Ectodermal cell (in vitro differentiated cells): ENCODE data around the gene TTC29.
"Not testable (repeated sequence)": the region's sequence is repeated elsewhere in the genome, so short reads cannot be mapped to it uniquely, and the experiment has no call there.

Experiments
- H3K27ac ChIP-seq: 2 replicates; pipeline ENCODE4 v1.7.0; 2013; ENCODE audit warnings: mild to moderate bottlenecking, low read depth, low read length; ENCODE audit not compliant: insufficient read depth, poor library complexity, severe bottlenecking
- H3K27me3 ChIP-seq: 2 replicates; pipeline ENCODE4 v1.7.0; 2013; ENCODE audit warnings: mild to moderate bottlenecking, low read length; ENCODE audit not compliant: insufficient read depth, control insufficient read depth, poor library complexity, severe bottlenecking
- H3K36me3 ChIP-seq: one replicate; pipeline ENCODE4 v1.7.0; 2013; ENCODE audit warnings: low read length; ENCODE audit not compliant: control insufficient read depth, insufficient read depth
- H3K4me1 ChIP-seq: one replicate; pipeline ENCODE4 v1.7.0; 2013; ENCODE audit warnings: low read length; ENCODE audit not compliant: control insufficient read depth, insufficient read depth
- H3K4me3 ChIP-seq: 2 replicates; pipeline ENCODE4 v1.7.0; 2013; ENCODE audit warnings: low read depth, low read length, control low read depth; ENCODE audit not compliant: insufficient read depth
- H3K9me3 ChIP-seq: 2 replicates; pipeline ENCODE4 v1.7.0; 2013; ENCODE audit warnings: mild to moderate bottlenecking, low read length, moderate library complexity; ENCODE audit not compliant: control insufficient read depth
- WGBS, 2 experiments: methylation state at CpG; one replicate each; pipeline ENCODE4 v1.1.7; 2013; ENCODE audit warnings: missing lambda C conversion rate in 2 of 2; 5-methylcytosine and 5-hydroxymethylcytosine counted together

TTC29 gene

GRCh38 chr4:146762016-146762415 is 183.6 kb downstream of the TTC29 start:
- H3K4me3 ChIP-seq, result no peak overlapping the region
- no peaks in the 10 kb centered on the region for H3K9me3 ChIP-seq
- 70 to 83% methylated on average over 1 to 2 of the region's 2 CpGs for whole genome bisulfite sequencing, 2 experiments
- H3K36me3 ChIP-seq, result no peaks in the 10 kb centered on the region
- no peaks in the 10 kb centered on the region for H3K4me1 ChIP-seq
- H3K27ac ChIP-seq, result no peak overlapping the region
- no peaks in the 10 kb centered on the region for H3K27me3 ChIP-seq

GRCh38 chr4:146742416-146742815 is 203.2 kb downstream of the TTC29 start:
- H3K4me1 ChIP-seq, result no peaks in the 10 kb centered on the region
- H3K27ac ChIP-seq, result no peak overlapping the region
- 74 to 86% methylated on average over 1 to 2 of the region's 2 CpGs for WGBS, 2 experiments
- no peaks in the 10 kb centered on the region for H3K36me3 ChIP-seq
- H3K4me3 ChIP-seq, result no peak overlapping the region
- no peaks in the 10 kb centered on the region for H3K9me3 ChIP-seq
- no peaks in the 10 kb centered on the region for H3K27me3 ChIP-seq

GRCh38 chr4:146739182-146739581 is 206.5 kb downstream of the TTC29 start:
- H3K9me3 ChIP-seq, result no peaks in the 10 kb centered on the region
- WGBS, 2 experiments, result 84 to 85% methylated on average over 3 of the region's 3 CpGs
- H3K4me3 ChIP-seq, result no peak overlapping the region
- no peaks in the 10 kb centered on the region for H3K4me1 ChIP-seq
- H3K27ac ChIP-seq, result no peak overlapping the region
- no peaks in the 10 kb centered on the region for H3K36me3 ChIP-seq
- no peaks in the 10 kb centered on the region for H3K27me3 ChIP-seq

DNA sequence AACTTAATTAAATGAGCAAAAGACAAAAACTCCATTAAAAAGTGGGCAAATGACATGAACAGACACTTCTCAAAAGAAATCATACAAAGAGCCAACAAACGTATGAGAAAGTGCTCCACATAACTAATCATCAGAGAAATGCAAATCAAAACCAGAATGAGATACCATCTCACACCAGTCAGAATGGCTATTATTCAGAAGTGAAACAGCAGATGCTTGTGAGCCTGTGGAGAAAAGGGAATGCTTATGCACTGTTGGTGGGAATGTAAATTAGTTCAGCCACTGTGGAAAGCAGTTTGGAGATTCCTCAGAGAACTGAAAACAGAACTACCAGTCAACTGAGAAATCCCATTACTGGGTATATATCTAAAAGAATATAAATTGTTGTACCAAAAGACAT is 222.1 kb downstream of the TTC29 start:
- not testable (repeated sequence) for H3K9me3 ChIP-seq, H3K36me3 ChIP-seq, H3K4me3 ChIP-seq, H3K4me1 ChIP-seq, H3K27me3 ChIP-seq, H3K27ac ChIP-seq
- WGBS, 2 experiments, result 73% methylated on average over 1 of the region's 1 CpG

DNA sequence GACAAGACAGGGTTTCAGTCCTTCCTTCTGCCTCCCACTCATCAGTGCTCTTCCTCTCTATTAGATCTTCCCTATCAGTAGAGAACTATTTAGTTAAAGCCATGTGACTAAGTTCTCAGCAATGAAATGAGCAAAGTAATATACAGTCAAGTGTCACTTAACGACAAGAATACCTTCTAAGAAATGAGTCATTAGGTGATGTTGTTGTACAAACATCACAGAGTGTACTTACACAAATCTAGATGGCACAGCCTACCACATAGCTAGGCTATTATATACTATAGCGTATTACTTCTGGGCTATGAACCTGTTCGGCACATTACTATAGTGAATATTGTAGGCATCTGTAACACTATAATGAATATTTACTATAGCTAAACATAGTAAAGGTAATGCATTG is 235.7 kb downstream of the TTC29 start:
- no peak overlapping the region for H3K4me3 ChIP-seq
- 83 to 100% methylated on average over 1 of the region's 3 CpGs for WGBS, 2 experiments
- H3K27me3 ChIP-seq, result no peaks in the 10 kb centered on the region
- H3K9me3 ChIP-seq, result no peaks in the 10 kb centered on the region
- H3K4me1 ChIP-seq, result no peaks in the 10 kb centered on the region
- H3K27ac ChIP-seq, result no peak overlapping the region
- no peaks in the 10 kb centered on the region for H3K36me3 ChIP-seq

- Histone ChIP-seq H3K27me3 (no peaks in the 10 kb centered on the region), H3K4me3 (no peak overlapping the region), H3K9me3 (no peaks in the 10 kb centered on the region), H3K4me1 (no peaks in the 10 kb centered on the region), H3K27ac (no peak overlapping the region), H3K36me3 (no peaks in the 10 kb centered on the region)
- 95% methylated on average over 7 to 8 of the region's 8 CpGs for WGBS, 2 experiments
Observed at GRCh38 chr4:146699910-146700309, 245.8 kb downstream of the TTC29 start.

DNA sequence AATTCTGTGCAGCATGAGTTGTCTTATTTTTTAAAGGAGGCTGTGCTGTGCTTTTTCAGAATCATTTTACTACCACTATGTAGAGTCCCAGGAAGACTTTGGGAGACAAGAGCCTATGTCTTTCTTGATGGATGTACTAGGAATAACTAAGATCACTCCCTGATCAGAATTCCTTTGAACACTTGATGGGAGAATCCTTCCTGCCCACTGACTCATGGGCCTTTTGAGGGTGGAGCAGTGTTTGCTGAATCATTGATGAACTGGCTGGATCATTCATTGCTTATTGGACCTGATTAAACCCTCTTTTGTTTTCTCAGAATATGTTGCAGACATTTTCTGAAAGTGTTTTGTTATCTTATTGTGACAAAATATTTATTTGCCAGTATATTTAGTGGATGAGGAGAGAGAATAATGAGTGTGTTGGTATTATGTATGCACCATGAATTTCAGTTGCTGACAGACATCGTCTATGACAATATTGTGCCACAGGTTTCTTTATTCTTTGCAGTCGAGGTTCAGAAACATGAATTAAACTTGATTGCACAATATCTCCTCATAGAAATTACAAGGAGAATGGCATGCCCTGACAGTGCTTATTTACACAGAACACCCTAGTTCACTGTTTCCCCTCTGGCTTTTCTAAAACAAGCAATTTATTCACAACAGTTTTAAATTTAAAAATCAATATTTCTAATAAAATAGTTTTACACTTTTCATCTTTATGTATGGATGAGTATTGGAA is 270.7 kb downstream of the TTC29 start:
- H3K9me3 ChIP-seq, result no peaks in the 10 kb centered on the region
- H3K4me3 ChIP-seq, result no peak overlapping the region
- no peaks in the 10 kb centered on the region for H3K27me3 ChIP-seq
- H3K27ac ChIP-seq, result no peak overlapping the region
- 87% methylated on average over 2 of the region's 2 CpGs for WGBS, 2 experiments
- H3K36me3 ChIP-seq, result no peaks in the 10 kb centered on the region
- no peaks in the 10 kb centered on the region for H3K4me1 ChIP-seq

GRCh38 chr4:146663968-146664311 is 281.7 kb downstream of the TTC29 start:
- not testable (repeated sequence) for H3K4me1 ChIP-seq, H3K27me3 ChIP-seq, H3K36me3 ChIP-seq, H3K4me3 ChIP-seq, H3K27ac ChIP-seq, H3K9me3 ChIP-seq
- 20 to 25% methylated on average over 6 of the region's 6 CpGs for WGBS, 2 experiments

DNA sequence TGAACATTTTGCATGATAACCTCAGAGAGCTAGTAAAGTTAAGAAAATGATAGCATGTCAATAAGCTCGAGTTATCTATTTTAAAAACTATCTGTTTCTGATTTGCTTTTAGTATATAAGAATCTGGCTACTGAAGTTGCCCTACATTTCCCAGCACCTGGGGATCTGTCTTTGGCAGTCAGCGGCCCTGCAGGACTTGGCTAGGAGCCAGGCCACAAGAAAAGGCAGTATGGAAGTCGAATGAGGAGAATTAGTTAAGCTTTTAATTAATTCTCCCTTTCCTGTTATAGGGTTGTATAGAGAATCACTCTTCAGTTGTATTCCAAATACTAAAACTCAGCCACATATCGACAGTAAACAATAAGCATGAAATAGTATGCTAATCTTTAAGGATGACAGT is 284.3 kb downstream of the TTC29 start:
- Histone ChIP-seq H3K36me3 (no peaks in the 10 kb centered on the region), H3K27me3 (peaks cover 19% of the 10 kb centered on the region), H3K4me1 (no peaks in the 10 kb centered on the region), H3K4me3 (no peak overlapping the region), H3K9me3 (no peaks in the 10 kb centered on the region), H3K27ac (no peak overlapping the region)
- 85% methylated on average over 2 to 4 of the region's 4 CpGs for WGBS, 2 experiments
